Activated naive CD4-positive, alpha-beta T cell treated with anti-CD3 and anti-CD28 coated beads, Interleukin-2, amount 50 U/mL, for 72 hours (primary cell): ENCODE data around the gene ATAT1. TPM values are rescaled to one million over a fixed set of nuclear protein-coding genes. Genes with fewer than 3 reads are reported as not detected.
"Not testable (repeated sequence)": the region's sequence is repeated elsewhere in the genome, so short reads cannot be mapped to it uniquely, and the experiment has no call there.

ENCODE experiments used
- ATAC-seq, 2 donors: fragments of 150-1000 bp; cut with Tn5 transposase; 2 replicates each; pipeline ENCODE4 v1.10.0; 2021; ENCODE audit warnings: mild to moderate bottlenecking in 2 of 2, moderate library complexity in 2 of 2
- DNase-seq, 2 donors: peaks; one replicate each; pipeline ENCODE4 v3.0.0; 2021 to 2022; ENCODE audit warnings: low spot score in 2 of 2
- H3K27ac Mint-ChIP-seq, 2 donors: one replicate each; pipeline ENCODE4 v1.8.0; 2022; ENCODE audit warnings: mild to moderate bottlenecking in 2 of 2, mixed read lengths in 2 of 2
- H3K36me3 Mint-ChIP-seq, 2 donors: one replicate each; pipeline ENCODE4 v1.8.0; 2022; ENCODE audit warnings: mixed read lengths in 2 of 2
- H3K9me3 Mint-ChIP-seq, 2 donors: one replicate each; pipeline ENCODE4 v1.8.0; 2022; ENCODE audit warnings: mixed read lengths in 2 of 2
- total RNA-seq, 2 donors: library from RNA; stranded (reverse); gene quantifications; one replicate each; pipeline ENCODE4 v1.2.3, GENCODE V29; 2022

Gene ATAT1
- total RNA-seq: 10 to 100 TPM; 14.5 to 15.1 TPM

- peaks cover 14 to 18% of the 10 kb centered on the region in 2 donors for H3K36me3 Mint-ChIP-seq
- peak within 1 kb of the TSS; percentile 94 to 97 for H3K27ac Mint-ChIP-seq
- DNase-seq (peak; percentile 80 to 83), ATAC-seq (peak; percentile 97 to 99)
- no peaks in the 10 kb centered on the region for H3K9me3 Mint-ChIP-seq
These were observed at the start of gene ATAT1 for GRCh38 chr6:30626484-30627366. Gene ATAT1, plus strand, starts transcription at chr6:30626874.

GRCh38 chr6:30578051-30578450 is 48.6 kb upstream of the ATAT1 start:
- H3K27ac Mint-ChIP-seq: peak overlapping the region; percentile 14 to 83

DNA sequence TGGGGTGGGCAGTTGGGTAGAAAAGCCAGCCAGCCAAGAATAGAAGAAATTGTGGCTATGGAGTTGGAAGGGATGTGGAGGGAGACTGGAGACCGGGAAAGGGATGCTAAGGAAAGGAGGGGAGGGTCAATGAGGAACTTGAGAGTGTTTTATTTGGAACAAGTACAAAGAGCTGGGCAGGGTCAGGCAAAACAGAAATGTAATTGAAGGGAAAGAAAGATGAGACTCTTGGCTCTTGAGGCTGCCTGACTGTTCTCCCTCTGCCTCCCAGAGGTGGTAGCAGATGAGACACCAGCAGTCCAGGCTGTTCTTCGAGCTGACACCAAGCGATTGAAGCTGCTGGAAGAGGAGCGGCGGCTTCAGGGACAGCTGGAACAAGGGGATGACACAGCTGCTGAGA is 42.8 kb upstream of the ATAT1 start:
- Mint-ChIP-seq H3K9me3 (no peaks in the 10 kb centered on the region), H3K36me3 (peaks cover 28 to 44% of the 10 kb centered on the region in 2 donors), H3K27ac (peak overlapping the region in 1 of 2 donors; percentile 50)
- DNase-seq (no peak), ATAC-seq (no peak)

More at GRCh38 chr6:30578051-30578450, 48.6 kb upstream of the ATAT1 start:
- ATAC-seq (peak in 1 of 2 donors; percentile 35), DNase-seq (no peak)
- H3K36me3 Mint-ChIP-seq: peaks cover 36 to 52% of the 10 kb centered on the region in 2 donors
- no peaks in the 10 kb centered on the region for H3K9me3 Mint-ChIP-seq

- Mint-ChIP-seq H3K36me3 (peaks cover 11 to 26% of the 10 kb centered on the region in 2 donors), H3K9me3 (no peaks in the 10 kb centered on the region), H3K27ac (peak overlapping the region in 1 of 2 donors; percentile 15)
- DNase-seq (no peak), ATAC-seq (no peak)
These were observed 36.8 kb upstream of the ATAT1 start for GRCh38 chr6:30589754-30590358.

- Mint-ChIP-seq H3K9me3 (no peaks in the 10 kb centered on the region), H3K36me3 (peaks cover 11 to 25% of the 10 kb centered on the region in 2 donors), H3K27ac (peak overlapping the region in 1 of 2 donors; percentile 10)
- DNase-seq (no peak), ATAC-seq (peak in 1 of 2 donors; percentile 3)
These were observed 36.2 kb upstream of the ATAT1 start for GRCh38 chr6:30590509-30590908.

DNA sequence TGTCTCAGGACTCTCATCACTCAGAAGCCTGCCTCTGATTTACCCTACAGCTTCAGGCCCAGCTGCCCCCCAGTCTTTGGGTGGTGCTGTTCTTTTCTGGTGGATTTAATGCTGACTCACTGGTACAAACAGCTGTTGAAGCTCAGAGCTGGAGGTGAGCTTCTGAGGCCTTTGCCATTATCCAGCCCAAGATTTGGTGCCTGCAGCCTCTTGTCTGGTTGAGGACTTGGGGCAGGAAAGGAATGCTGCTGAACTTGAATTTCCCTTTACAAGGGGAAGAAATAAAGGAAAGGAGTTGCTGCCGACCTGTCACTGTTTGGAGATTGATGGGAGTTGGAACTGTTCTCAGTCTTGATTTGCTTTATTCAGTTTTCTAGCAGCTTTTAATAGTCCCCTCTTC is 35.7 kb upstream of the ATAT1 start:
- DNase-seq (no peak), ATAC-seq (peak in 1 of 2 donors; percentile 6)
- peak overlapping the region; percentile 10 to 84 for H3K27ac Mint-ChIP-seq
- H3K36me3 Mint-ChIP-seq: peaks cover 7 to 22% of the 10 kb centered on the region in 2 donors
- H3K9me3 Mint-ChIP-seq: no peaks in the 10 kb centered on the region

DNA sequence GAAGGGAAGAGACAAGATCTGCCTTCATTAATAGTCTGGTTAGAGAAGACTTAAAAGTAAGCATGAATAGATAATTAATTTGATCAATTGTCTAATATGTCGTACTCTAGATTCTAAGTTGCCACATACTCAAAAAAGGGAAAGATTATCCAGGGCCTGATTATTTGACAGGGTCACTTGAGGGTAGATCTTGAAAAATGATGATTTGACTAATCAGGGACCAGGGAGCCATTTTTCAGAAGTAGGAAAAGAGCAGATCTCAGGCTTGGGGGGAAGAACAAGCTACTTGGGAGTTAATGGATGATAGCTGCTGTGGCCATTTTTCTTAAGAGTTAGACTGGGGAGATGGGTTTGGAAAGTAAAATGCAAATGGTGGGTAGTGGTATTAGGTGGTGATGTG is 34.4 kb upstream of the ATAT1 start:
- ATAC-seq (no peak), DNase-seq (no peak)
- H3K27ac Mint-ChIP-seq: peak overlapping the region in 1 of 2 donors; percentile 84
- no peaks in the 10 kb centered on the region for H3K9me3 Mint-ChIP-seq
- H3K36me3 Mint-ChIP-seq: peaks cover 0 to 22% of the 10 kb centered on the region in 2 donors

GRCh38 chr6:30597315-30598144 is 29.1 kb upstream of the ATAT1 start:
- ATAC-seq (peak; percentile 83 to 87), DNase-seq (peak; percentile 66 to 86)
- not testable (repeated sequence) for H3K36me3 Mint-ChIP-seq, H3K9me3 Mint-ChIP-seq
- peak overlapping the region; percentile 77 to 85 for H3K27ac Mint-ChIP-seq

DNA sequence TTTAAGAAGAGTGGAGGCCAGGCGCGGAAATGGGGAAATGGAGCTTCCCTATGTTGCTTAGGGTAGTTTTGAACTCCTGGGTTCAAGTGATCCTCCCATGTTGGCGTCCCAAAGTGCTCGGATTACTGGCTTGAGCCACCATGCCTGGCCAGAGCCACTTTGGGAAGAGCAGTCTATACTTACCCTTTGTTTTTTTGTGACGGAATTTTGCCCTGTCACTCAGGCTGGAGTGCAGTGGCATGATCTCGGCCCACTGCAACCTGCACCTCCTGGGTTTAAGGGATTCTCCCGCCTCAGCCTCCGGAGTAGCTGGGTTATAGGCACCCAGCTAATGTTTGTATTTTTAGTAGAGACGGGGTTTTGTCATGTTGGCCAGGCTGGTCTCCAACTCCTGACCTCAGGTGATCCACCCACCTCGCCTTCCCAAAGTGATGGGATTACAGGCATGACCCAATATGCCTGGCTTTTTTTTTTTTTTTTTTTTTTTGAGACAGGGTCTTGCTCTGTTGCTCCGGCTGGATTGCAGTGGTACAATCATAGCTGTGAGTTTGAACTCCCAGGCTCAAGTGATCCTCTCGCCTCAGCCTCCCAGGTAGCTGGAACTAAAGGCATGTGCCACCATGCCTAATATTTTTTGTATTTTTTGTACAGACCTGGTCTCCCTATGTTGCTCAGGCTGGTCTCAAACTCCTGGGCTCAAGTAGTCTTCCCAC is 27.6 kb upstream of the ATAT1 start:
- DNase-seq (no peak), ATAC-seq (no peak)
- Mint-ChIP-seq H3K9me3 (no peaks in the 10 kb centered on the region), H3K36me3 (peaks cover 13 to 17% of the 10 kb centered on the region in 2 donors), H3K27ac (peak overlapping the region; percentile 12 to 85)

GRCh38 chr6:30599625-30600324 is 26.9 kb upstream of the ATAT1 start:
- ATAC-seq: no peak
- H3K36me3 Mint-ChIP-seq: peaks cover 20 to 24% of the 10 kb centered on the region in 2 donors
- DNase-seq: no peak
- peak overlapping the region; percentile 12 to 22 for H3K27ac Mint-ChIP-seq
- H3K9me3 Mint-ChIP-seq: no peaks in the 10 kb centered on the region

- ATAC-seq (no peak), DNase-seq (no peak)
- peaks cover 26 to 31% of the 10 kb centered on the region in 2 donors for H3K36me3 Mint-ChIP-seq
- H3K27ac Mint-ChIP-seq: peak overlapping the region in 1 of 2 donors; percentile 57
- H3K9me3 Mint-ChIP-seq: no peaks in the 10 kb centered on the region
These were observed 26.2 kb upstream of the ATAT1 start for GRCh38 chr6:30600451-30600961.

GRCh38 chr6:30601436-30601814 is 25.2 kb upstream of the ATAT1 start:
- no peaks in the 10 kb centered on the region for H3K9me3 Mint-ChIP-seq

GRCh38 chr6:30601815-30602641 is 24.6 kb upstream of the ATAT1 start:
- Mint-ChIP-seq H3K9me3 (no peaks in the 10 kb centered on the region), H3K27ac (no peak overlapping the region), H3K36me3 (peaks cover 36 to 42% of the 10 kb centered on the region in 2 donors)
- DNase-seq: no peak
- no peak for ATAC-seq

More at GRCh38 chr6:30601436-30601814, 25.2 kb upstream of the ATAT1 start:
- Mint-ChIP-seq H3K36me3 (peaks cover 33 to 38% of the 10 kb centered on the region in 2 donors), H3K27ac (peak overlapping the region; percentile 74 to 88)
- ATAC-seq: no peak
- no peak for DNase-seq

DNA sequence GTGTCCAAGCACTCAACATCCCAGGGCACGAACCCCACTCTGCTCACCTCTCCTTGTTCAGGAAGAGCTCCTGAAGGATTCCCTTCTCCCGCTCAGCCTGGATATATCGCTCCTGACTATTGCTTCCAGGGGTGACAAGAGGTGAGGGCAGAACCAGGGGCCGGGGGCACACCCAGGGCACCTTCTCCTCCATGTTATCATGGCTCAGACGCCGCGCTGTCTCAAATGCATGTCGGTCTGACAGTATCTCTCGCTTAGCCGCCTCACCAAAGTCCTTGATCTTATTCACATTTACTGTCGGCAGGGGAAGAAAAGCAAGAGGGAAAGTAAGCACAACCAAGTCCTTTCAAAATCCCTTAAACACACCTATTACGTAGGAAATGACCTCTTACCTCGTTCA is 22.7 kb upstream of the ATAT1 start:
- H3K9me3 Mint-ChIP-seq: no peaks in the 10 kb centered on the region
- DNase-seq: no peak
- no peak for ATAC-seq
- no peak overlapping the region for H3K27ac Mint-ChIP-seq
- peaks cover 47 to 56% of the 10 kb centered on the region in 2 donors for H3K36me3 Mint-ChIP-seq

- Mint-ChIP-seq H3K27ac (peak overlapping the region in 1 of 2 donors; percentile 39), H3K9me3 (no peaks in the 10 kb centered on the region), H3K36me3 (peaks cover 61 to 67% of the 10 kb centered on the region in 2 donors)
- DNase-seq: no peak
- no peak for ATAC-seq
These were observed 16.6 kb upstream of the ATAT1 start for GRCh38 chr6:30610065-30610464.
